ENCODE data around the gene POU2F1. TPM values are rescaled to one million over a fixed set of nuclear protein-coding genes. Genes with fewer than 3 reads are reported as not detected.
"Not testable (repeated sequence)": the region's sequence is repeated elsewhere in the genome, so short reads cannot be mapped to it uniquely, and the experiment has no call there.

The POU2F1 gene
- polyA plus RNA-seq, 3 donors = 13.6 to 18.5 (median 18.5) TPM

GRCh38 chr1:167305706-167306277 lies 85.1 kb downstream of the POU2F1 start:
- DNase-seq = no peak

GRCh38 chr1:167310732-167311131 lies 90.0 kb downstream of the POU2F1 start:
- no peak for DNase-seq

DNA sequence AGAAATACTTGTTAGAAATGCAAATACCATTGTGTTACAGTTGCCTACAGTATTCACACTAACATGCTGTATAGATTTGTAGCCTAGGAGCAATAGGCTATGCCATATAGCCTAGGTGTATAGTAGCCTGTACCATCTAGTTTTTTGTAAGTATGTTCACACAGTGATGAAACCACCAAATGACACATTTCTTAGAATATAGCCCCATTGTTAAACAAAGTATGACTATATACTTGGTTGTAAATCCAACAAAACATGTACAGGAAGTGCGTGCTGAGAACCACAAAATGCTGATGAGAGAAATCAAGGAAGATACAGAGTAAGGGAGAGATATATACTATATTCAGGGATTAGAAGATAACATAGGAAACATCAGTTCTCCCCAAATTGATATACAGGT lies 92.2 kb downstream of the POU2F1 start:
- no peak for DNase-seq

GRCh38 chr1:167314671-167315070 lies 94.0 kb downstream of the POU2F1 start:
- no peak for DNase-seq

DNA sequence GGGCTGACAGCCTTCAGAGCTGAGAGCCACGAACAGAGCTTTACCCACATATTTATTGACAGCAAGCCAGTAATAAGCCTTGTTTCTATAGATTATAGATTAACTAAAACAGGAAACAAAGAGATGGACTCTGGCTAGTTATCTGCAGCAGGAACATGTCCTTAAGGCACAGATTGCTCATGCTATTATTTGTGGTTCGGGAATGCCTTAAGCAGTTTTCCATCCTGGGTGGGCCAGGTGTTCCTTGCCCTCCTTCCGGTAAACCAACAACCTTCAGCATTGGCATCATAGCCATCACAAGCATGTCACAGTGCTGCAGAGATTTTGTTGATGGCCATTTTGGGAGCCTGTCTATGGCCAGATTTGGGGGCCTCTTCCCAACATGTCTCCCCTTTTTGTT lies 96.8 kb downstream of the POU2F1 start:
- DNase-seq = no peak

DNA sequence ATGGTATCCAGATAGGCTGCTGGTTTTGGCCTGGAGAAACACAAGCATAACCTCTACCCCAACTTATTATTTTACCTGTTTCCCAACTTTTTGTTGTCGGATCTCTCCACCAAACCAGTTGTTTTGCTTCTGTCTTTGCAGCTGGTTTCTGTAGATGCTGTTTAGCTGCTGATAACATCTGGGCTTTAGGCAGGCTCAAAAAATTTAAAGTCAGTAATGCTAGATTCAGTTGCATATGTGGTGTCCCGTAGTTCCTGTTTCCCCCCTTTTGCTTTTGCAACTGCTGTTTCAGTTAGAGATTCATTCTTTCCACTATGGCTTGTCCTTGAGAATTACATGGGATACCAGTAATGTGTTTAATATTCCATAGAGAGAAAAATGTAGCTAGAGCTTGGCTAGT lies 98.5 kb downstream of the POU2F1 start:
- not testable (repeated sequence) for DNase-seq

DNA sequence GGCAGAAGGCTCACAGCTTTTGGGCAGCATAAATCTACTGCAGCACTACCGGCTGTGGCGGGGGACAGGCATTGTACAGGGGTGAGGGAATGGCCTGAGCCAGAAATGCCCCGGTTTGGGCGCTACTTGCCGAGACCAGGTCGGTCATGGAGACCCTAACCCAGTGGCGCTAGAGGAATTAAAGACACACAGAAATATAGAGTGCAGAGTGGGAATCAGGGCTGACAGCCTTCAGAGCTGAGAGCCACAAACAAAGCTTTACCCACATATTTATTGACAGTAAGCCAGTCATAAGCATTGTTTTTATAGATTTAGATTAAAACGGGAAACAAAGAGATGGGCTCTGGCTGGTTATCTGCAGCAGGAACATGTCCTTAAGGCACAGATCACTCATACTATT lies 101.8 kb downstream of the POU2F1 start:
- no peak for DNase-seq

GRCh38 chr1:167325151-167325550 lies 104.5 kb downstream of the POU2F1 start:
- DNase-seq = no peak

DNA sequence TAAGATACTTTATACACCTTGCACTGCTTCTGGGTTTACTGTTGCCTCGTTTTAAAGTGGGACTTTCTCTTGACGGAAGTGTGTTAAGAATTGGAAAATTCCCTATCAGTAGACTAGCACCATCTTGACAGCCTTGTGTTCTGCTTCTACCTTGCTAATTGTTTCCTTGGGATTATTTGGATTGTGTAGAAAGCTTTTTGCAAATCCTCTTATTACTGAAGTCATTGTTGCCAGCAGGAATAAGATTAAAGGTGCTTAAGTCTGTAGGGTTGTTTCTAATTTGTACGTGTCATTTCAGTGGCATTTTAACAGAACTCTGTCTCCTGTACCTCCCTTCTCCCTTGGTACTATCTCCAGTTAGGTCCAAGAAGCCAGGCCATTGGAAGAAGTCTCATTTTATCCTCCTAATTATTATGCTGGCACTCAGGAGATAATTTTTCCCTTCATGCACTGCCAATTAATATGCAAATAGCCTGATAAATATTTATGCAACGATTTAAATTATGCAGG lies 107.7 kb downstream of the POU2F1 start:
- DNase-seq = no peak

GRCh38 chr1:167328816-167329483 lies 108.3 kb downstream of the POU2F1 start:
- DNase-seq = peak; percentile 11

DNA sequence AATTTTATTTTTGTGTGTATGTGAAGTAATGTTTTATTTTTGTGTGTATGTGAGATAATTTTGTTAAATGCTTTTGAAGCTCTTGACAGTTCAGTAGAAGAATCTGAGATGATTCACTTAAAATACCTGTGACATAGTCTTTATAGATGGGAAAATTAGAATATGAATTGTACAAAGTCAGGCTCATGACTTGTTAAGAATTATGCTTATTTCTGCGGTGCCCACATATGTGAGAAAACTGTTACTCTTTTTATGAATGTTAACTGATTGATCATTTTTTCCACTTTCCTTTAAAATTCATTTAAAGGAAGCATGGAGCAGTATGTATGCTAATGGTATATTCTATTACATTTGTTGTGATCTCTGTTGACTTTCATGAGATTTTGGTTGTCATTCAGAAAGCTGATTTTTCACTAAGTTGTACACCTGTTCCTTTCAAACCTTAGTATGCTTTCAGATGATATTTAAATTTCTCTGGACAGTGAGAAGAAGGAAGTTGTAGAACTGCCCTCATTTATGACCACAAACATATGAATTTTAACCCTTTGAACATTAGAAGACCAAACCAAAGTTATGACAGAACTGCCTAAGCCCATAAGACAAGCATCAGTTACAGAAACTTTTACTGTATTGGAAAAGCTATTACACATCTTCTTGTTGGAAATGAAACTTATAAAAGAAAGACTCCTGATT lies 110.1 kb downstream of the POU2F1 start:
- no peak for DNase-seq

- DNase-seq = no peak
Measured at GRCh38 chr1:167331650-167332049, 111.0 kb downstream of the POU2F1 start.

DNA sequence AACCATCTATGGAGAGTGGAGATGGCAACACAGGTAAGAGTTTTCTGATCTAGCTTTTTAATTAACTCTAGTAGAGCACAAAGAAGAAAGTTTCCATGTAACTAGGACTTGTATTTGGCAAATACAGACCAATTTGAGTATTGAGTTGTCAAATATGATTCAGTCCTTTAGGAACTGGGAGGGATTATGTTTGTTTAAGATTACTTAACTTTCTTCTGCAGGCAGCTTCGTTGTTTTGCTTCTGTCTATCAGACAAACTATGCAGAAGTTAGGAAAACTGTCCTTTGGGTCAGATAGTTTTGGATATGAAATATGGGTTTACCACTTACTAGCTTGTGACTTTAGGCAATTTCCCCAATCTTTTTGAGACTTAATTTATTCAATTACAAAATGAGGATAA lies 111.8 kb downstream of the POU2F1 start:
- no peak for DNase-seq

DNA sequence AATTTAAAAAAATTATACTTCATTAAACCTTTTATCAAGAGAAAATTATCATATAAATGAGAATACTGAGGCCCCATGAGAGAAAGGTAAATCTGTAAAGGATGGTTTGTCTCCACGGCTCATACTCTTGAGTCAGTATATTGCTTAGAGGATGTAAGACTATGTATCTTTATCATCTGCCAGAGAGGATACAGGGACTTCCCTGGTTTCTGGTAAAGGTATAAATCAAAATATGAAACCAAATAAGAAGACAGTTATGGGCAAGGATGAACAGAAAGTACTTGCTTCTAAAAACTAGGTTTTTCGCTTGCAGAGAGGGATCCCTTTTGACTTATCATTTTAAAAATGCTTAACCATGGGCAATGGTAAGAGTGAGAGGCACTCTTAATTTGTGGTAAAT lies 112.4 kb downstream of the POU2F1 start:
- DNase-seq = no peak

GRCh38 chr1:167333703-167334102 lies 113.0 kb downstream of the POU2F1 start:
- DNase-seq = no peak

DNA sequence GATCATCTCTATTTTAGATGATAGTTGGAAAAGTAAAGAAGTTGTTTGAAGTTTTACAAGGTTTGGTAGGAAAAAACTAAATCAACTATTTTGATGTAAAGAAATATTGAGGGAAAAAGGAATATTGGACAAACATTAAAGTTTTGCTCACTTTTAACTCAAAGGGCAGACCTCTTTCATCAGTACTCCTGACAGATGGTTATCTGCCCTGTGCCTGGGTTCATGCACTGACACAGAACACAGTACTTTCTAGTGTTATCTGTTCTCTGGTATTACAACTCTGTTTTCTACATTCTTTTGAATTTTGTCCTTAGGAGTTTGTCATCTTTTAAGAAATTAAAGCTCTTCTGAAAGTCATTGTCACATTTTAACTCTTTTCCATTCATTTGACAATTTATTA lies 118.7 kb downstream of the POU2F1 start:
- DNase-seq = no peak

GRCh38 chr1:167342846-167343245 lies 122.2 kb downstream of the POU2F1 start:
- no peak for DNase-seq

DNA sequence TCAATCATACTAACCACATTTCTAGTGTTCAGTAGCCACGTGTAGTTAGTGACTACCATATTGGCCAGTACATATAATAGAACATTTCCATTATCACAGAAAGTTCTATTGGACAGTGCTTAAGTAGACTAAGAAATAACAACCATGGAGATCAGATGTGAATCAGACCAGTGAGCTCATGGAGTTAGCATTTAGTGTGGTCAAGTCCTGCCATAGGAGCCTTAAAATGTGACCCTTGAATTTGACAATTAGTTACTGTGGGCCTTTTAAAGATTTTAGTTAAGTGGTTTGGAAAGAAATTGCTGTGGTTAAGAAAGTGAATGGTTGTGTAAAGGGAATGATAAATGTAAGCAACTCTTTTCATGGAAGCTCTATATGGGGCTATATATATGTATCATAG lies 123.4 kb downstream of the POU2F1 start:
- DNase-seq = no peak

GRCh38 chr1:167344615-167345385 lies 124.1 kb downstream of the POU2F1 start:
- no peak for DNase-seq

GRCh38 chr1:167345386-167345733 lies 124.7 kb downstream of the POU2F1 start:
- no peak for DNase-seq

- no peak for DNase-seq
Measured at GRCh38 chr1:167357305-167357704, 136.6 kb downstream of the POU2F1 start.

DNA sequence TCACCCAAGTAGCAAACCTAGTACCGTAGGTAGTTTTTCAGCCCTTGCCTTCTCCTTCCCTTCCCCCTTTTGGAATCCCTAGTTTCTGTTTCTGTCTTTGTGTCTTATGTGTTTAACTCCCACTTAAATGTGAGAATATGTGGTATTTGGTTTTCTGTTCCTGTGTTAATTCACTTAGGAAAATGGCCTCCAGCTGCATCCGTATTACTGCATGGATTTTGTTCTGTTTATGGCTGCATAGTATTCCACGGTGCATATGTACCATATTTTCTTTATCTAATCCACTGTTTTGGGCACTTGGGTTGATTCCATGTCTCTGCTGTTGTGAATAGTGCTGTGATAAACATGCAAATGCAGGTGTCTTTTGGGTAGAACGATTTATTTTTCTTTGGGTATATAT lies 138.6 kb downstream of the POU2F1 start:
- DNase-seq = no peak

DNA sequence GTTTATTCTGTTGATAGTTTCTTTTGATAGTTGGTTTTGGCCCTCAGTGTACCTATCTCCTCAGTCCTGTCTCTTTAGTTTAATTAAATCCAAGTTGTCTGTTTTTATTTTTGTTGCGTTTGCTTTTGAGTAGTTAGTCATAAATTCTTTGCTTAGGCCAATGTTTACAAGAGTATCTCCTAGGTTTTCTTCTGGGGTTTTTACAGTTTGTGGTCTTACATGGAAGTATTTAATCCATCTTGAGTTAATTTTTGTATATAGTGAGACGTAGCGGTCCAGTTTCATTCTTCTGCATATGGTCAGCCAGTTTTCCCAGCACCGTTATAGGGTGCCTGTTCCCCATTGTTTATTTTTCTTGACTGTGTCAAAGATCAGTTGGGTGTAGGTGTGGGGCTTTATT lies 139.4 kb downstream of the POU2F1 start:
- DNase-seq = no peak

Measured in renal pelvis (tissue), 4 donors.